ENCODE data around the gene SLC9A3.

The SLC9A3 gene

DNA sequence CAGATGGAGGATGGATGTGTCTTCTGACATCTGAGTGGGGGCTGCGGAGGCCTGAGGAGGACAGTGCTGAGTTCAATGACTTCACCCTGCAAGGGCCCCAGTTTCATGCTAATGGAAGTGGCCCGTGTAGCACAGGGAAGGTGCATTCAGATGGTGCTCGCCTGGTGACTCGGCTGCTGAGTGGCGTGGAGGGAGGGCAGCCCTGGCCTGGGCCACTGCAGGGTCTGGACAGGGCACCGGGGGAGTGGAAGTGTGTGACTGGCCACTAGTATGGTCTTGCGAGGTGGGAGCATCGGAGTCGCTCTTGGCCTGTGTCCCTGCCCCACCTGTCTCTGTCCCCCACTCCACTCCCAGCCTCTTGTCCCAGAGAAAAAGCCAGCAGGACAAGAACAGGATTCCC, 1.7 kb upstream of the SLC9A3 start:
- no peaks in the 10 kb centered on the region for H3K9me3 ChIP-seq (ENCODE audit: control insufficient read depth, low read length)
- no peak overlapping the region for H3K9ac ChIP-seq (ENCODE audit: low read length)
- H3K36me3 ChIP-seq (ENCODE audit: control insufficient read depth, insufficient read depth, low read length): no peaks in the 10 kb centered on the region
- peaks cover 10% of the 10 kb centered on the region for H3K4me1 ChIP-seq (ENCODE audit: control insufficient read depth, insufficient read depth, low read length)
- H3K4me3 ChIP-seq (ENCODE audit: low read length): no peak overlapping the region
- H3K27me3 ChIP-seq (ENCODE audit: control insufficient read depth, insufficient read depth, low read length): peaks cover 59% of the 10 kb centered on the region

DNA sequence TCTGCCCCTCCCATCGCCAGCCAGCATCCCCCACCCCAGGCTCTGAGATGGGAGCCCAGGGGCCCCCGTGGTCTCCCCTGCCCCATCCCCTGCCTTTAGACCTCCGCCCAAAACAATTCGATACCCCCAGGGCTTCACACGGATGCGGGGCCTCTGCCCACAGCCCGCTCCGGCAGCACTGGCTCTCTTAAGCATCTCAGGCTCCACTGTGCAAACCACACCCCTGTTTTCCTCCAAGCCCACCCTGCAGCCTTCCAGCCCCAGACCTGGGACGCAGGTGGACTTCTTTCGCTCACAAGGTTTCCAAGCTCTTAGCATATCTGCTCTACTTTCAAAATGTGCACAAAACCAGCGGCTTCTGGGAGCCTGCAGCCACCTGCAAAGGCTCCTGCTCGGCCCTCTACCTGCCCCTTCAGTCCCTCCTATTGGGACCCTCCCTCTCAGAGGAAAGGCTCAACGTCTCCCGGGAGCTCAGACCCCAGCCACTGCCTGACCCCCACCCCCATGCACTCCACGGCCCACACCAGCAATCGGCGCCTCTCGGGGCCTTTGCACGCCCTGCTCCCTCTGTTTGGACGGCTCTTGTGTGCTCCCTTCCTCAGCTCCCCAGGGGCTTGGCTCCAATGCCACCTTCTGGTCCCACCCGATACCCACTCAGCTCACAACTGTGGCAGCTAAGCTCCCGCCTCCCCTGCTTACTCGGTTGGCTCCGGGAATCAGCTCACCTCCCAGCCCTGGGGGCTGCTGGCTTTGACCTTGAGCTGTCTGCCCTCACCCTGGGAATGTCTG, 918 bp upstream of the SLC9A3 start:
- Histone ChIP-seq H3K4me1 (ENCODE audit: control insufficient read depth, insufficient read depth, low read length) (peaks cover 10% of the 10 kb centered on the region), H3K4me3 (ENCODE audit: low read length) (no peak overlapping the region), H3K36me3 (ENCODE audit: control insufficient read depth, insufficient read depth, low read length) (no peaks in the 10 kb centered on the region), H3K9ac (ENCODE audit: low read length) (no peak overlapping the region), H3K27me3 (ENCODE audit: control insufficient read depth, insufficient read depth, low read length) (peaks cover 58% of the 10 kb centered on the region), H3K9me3 (ENCODE audit: control insufficient read depth, low read length) (no peaks in the 10 kb centered on the region)

DNA sequence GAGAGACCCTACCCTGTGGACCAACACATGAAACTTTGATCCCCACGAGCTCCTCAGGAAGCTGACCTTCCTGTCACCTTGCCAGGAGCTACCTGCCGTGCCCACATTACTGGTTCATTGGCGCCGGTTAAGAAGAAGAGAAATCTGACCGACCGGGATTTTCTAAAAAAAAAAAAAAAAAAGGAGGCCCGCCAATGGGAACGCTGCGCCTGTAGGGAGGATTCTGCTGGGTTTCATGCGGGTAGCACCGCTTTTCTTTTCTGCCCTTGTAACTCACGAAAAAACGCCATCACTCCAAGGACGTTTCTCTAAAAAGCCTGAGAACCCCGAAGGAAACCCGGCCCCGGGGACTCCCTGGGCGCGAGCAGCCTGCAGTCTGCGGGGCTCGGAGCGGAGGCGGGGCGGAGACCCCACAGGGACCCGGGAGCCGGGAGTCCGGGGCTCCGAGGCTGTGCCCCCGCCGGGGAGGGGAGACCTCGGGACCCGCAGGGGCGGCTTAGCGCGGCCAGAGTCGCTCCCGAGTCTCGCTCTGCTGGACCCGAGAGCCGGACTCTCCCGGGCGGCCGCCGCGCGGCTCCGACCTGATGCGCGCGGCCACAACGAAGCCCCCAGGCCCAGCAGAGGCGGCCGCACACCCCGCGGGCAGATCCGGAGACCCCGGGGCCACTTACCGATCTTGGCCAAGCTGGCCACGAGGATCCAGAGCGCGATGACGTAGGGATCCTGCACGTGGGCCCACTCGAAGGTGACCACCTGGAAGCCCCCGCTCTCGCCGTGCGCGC, 617 bp downstream of the SLC9A3 start:
- peaks cover 56% of the 10 kb centered on the region for H3K27me3 ChIP-seq (ENCODE audit: control insufficient read depth, insufficient read depth, low read length)
- H3K4me3 ChIP-seq (ENCODE audit: low read length): no peak overlapping the region
- H3K9ac ChIP-seq (ENCODE audit: low read length): no peak overlapping the region
- no peaks in the 10 kb centered on the region for H3K36me3 ChIP-seq (ENCODE audit: control insufficient read depth, insufficient read depth, low read length)
- H3K9me3 ChIP-seq (ENCODE audit: control insufficient read depth, low read length): no peaks in the 10 kb centered on the region
- peaks cover 19% of the 10 kb centered on the region for H3K4me1 ChIP-seq (ENCODE audit: control insufficient read depth, insufficient read depth, low read length)

DNA sequence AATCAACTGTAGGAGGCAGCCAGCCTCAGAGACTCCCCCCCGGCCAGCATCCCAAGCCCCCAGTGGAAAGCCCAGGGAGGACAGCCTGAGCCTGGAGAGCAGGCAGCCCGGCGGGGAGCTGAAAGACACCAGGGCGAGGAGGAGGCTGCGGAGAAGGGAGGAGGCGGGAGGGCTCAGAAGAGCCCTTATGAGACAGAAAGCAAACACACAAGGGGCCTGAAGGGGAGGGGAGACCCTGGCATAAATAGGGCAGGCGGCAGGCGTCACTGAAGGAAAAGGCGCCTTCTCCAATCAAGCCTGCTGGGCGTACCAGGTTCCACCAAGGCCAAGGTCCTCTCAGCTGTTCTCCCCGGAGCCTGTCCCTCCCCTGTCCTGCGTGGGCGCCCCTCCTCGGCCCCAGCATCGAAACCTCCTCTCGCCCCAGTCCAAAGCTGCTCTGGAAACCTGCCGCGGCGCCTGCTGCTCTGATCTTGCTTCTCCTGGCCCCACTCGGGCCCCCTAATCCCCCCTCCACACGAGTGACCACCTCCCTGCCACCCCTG, 1.3 kb downstream of the SLC9A3 start:
- no peaks in the 10 kb centered on the region for H3K9me3 ChIP-seq (ENCODE audit: control insufficient read depth, low read length)
- peaks cover 56% of the 10 kb centered on the region for H3K27me3 ChIP-seq (ENCODE audit: control insufficient read depth, insufficient read depth, low read length)
- no peak overlapping the region for H3K9ac ChIP-seq (ENCODE audit: low read length)
- no peaks in the 10 kb centered on the region for H3K36me3 ChIP-seq (ENCODE audit: control insufficient read depth, insufficient read depth, low read length)
- no peak overlapping the region for H3K4me3 ChIP-seq (ENCODE audit: low read length)
- peaks cover 24% of the 10 kb centered on the region for H3K4me1 ChIP-seq (ENCODE audit: control insufficient read depth, insufficient read depth, low read length)

DNA sequence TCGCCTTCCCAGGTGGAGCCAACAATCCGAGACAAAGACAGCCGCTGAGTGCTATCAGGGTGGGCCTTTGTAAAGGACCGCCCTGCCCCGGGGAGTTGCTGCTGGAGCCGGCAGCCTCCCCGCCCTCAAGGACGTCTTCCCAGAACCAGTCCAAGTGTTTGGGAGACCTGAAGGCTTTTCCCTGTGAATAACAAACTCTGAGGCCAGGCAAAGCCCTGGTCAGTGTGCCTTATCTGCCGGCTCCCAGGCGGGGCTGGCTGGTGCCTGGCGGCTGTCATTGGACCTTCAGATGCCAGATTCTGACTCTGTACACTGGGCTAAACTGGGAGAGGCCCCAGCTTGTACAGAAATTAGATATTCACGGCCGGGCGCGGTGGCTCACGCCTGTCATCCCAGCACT, 2.1 kb downstream of the SLC9A3 start:
- Histone ChIP-seq H3K4me3 (ENCODE audit: low read length) (no peak overlapping the region), H3K4me1 (ENCODE audit: control insufficient read depth, insufficient read depth, low read length) (peaks cover 24% of the 10 kb centered on the region), H3K27me3 (ENCODE audit: control insufficient read depth, insufficient read depth, low read length) (peaks cover 50% of the 10 kb centered on the region)

DNA sequence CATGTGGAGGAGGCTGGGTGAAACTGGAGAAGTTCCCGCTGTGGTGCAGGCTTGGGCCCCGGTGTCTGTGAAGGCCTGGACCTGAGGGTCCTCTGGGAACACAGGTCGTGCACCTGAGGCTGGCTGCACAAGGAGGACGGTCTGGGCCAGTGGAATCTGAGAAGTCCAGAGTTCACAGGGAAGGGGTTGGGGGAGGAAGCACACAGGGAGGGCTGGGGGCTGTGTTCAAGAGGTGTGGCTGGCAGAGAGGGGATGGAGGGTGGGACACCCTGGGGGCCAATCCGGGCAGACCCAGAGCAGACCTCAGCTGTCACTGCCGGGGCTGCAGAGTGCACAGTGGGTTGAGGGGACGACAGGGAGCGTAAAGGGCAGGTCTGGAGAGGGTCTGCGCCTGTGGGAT, 2.6 kb downstream of the SLC9A3 start:
- peaks cover 48% of the 10 kb centered on the region for H3K27me3 ChIP-seq (ENCODE audit: control insufficient read depth, insufficient read depth, low read length)

More for the DNA sequence above, 2.1 kb downstream of the SLC9A3 start:
- H3K9ac ChIP-seq (ENCODE audit: low read length): no peak overlapping the region
- no peaks in the 10 kb centered on the region for H3K36me3 ChIP-seq (ENCODE audit: control insufficient read depth, insufficient read depth, low read length)
- H3K9me3 ChIP-seq (ENCODE audit: control insufficient read depth, low read length): no peaks in the 10 kb centered on the region

DNA sequence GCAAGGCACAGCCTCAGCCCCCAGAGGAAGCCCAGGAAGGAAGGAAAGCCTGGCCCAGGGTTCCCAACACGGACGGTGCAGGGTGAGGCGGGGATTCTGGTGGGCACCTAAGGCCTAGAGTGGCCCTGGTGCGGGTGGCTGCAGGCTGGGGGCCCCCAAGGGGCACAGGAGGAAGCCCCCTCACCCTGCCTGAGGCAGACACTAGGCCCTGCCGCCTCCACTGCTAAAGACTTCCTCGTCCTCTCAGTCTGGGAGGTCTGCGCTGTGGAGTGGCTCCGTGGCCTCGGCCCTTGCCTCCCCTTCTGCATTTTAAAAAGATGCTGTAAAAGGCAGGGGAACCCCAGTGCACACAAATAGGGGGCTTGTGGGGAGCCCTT, 3.4 kb downstream of the SLC9A3 start:
- peaks cover 24% of the 10 kb centered on the region for H3K4me1 ChIP-seq (ENCODE audit: control insufficient read depth, insufficient read depth, low read length)
- H3K27me3 ChIP-seq (ENCODE audit: control insufficient read depth, insufficient read depth, low read length): peaks cover 44% of the 10 kb centered on the region
- no peak overlapping the region for H3K4me3 ChIP-seq (ENCODE audit: low read length)
- H3K9me3 ChIP-seq (ENCODE audit: control insufficient read depth, low read length): no peaks in the 10 kb centered on the region
- no peaks in the 10 kb centered on the region for H3K36me3 ChIP-seq (ENCODE audit: control insufficient read depth, insufficient read depth, low read length)
- no peak overlapping the region for H3K9ac ChIP-seq (ENCODE audit: low read length)

More for the DNA sequence above, 2.6 kb downstream of the SLC9A3 start:
- H3K9me3 ChIP-seq (ENCODE audit: control insufficient read depth, low read length): no peaks in the 10 kb centered on the region
- no peaks in the 10 kb centered on the region for H3K36me3 ChIP-seq (ENCODE audit: control insufficient read depth, insufficient read depth, low read length)
- no peak overlapping the region for H3K9ac ChIP-seq (ENCODE audit: low read length)
- peaks cover 24% of the 10 kb centered on the region for H3K4me1 ChIP-seq (ENCODE audit: control insufficient read depth, insufficient read depth, low read length)
- H3K4me3 ChIP-seq (ENCODE audit: low read length): no peak overlapping the region

DNA sequence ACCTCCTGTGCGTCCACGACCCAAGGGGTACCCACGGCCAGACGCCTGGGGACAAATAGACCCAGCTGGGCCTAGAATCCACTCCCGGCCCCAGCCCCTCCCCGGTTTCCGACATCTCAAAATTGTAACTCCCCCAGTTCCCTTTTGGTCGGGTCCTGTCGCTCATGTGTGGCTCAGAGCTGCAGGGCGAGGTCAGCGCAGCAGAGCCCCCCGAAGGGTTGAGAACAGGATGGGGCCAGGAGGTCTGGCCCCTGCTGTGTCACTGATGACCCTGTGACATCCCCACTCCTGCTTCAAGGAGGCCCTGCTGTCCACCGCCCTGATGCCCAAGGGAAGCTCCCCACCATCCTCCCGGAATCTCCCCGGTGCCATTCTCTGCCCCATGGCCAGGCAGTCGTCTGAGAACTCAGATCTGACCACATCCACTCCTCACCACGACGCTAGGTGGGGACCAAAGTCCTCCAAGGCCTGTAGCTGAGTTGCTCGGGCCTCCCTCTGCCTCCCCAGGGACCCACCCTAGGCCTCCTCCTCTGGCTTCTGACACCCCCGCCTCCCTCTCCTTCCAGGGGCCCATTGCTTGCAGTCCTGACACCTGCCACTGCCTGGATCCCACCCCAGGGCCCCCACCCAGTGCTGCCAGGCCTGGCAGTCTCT, 3.9 kb downstream of the SLC9A3 start:
- H3K9me3 ChIP-seq (ENCODE audit: control insufficient read depth, low read length): no peaks in the 10 kb centered on the region
- H3K4me3 ChIP-seq (ENCODE audit: low read length): no peak overlapping the region
- peaks cover 39% of the 10 kb centered on the region for H3K27me3 ChIP-seq (ENCODE audit: control insufficient read depth, insufficient read depth, low read length)
- no peak overlapping the region for H3K9ac ChIP-seq (ENCODE audit: low read length)
- H3K36me3 ChIP-seq (ENCODE audit: control insufficient read depth, insufficient read depth, low read length): no peaks in the 10 kb centered on the region
- H3K4me1 ChIP-seq (ENCODE audit: control insufficient read depth, insufficient read depth, low read length): peaks cover 24% of the 10 kb centered on the region

DNA sequence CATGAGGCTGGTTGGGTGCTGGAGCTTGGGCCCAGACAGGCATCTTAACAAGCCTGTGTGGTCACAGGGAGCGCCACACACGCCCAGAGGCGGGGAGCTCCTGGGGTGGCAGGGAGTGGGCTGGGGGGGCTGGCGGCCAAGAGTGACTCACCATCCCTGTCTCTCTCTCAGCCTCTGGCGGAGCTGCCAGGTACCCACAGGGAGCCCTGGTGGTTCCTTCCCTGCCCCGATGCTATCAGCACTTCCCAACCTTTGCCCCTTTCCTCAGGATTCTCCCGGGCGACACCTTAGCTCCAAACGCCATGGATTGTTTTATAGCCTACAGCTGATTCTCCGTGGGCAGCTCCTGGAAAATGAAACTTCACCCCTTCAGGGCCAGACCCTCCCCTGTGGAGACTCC, 5.5 kb downstream of the SLC9A3 start:
- Histone ChIP-seq H3K9ac (ENCODE audit: low read length) (no peak overlapping the region), H3K27me3 (ENCODE audit: control insufficient read depth, insufficient read depth, low read length) (peaks cover 41% of the 10 kb centered on the region)

DNA sequence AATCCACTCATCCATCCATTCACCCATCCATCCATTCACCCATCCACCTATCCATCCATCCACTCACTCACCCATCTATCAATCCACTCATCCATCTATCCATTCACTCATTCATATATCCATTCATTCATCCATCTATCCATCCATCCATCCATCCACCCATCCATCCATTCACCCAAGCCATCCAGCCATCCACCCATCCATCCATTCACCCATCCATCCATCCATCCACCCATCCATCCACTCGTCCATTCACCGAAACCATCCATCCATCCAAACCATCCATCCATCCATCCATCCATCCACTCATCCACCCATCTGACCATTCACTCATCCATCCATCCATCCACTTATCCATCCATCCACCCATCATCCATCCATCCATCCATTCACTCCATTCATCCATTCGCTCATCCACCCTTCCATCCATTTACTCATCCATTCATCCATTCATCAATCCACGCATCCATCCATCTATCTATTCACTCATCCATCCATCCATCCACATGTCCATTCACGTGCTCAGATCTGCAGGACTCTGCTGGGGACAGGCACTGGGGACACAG, 6.6 kb downstream of the SLC9A3 start:
- Histone ChIP-seq H3K4me3 (ENCODE audit: low read length) (no peak overlapping the region), H3K4me1 (ENCODE audit: control insufficient read depth, insufficient read depth, low read length) (peaks cover 26% of the 10 kb centered on the region), H3K36me3 (ENCODE audit: control insufficient read depth, insufficient read depth, low read length) (no peaks in the 10 kb centered on the region), H3K27me3 (ENCODE audit: control insufficient read depth, insufficient read depth, low read length) (peaks cover 36% of the 10 kb centered on the region), H3K9me3 (ENCODE audit: control insufficient read depth, low read length) (no peaks in the 10 kb centered on the region), H3K9ac (ENCODE audit: low read length) (no peak overlapping the region)

More for the DNA sequence above, 5.5 kb downstream of the SLC9A3 start:
- peaks cover 32% of the 10 kb centered on the region for H3K4me1 ChIP-seq (ENCODE audit: control insufficient read depth, insufficient read depth, low read length)
- no peaks in the 10 kb centered on the region for H3K36me3 ChIP-seq (ENCODE audit: control insufficient read depth, insufficient read depth, low read length)
- no peaks in the 10 kb centered on the region for H3K9me3 ChIP-seq (ENCODE audit: control insufficient read depth, low read length)
- H3K4me3 ChIP-seq (ENCODE audit: low read length): no peak overlapping the region

DNA sequence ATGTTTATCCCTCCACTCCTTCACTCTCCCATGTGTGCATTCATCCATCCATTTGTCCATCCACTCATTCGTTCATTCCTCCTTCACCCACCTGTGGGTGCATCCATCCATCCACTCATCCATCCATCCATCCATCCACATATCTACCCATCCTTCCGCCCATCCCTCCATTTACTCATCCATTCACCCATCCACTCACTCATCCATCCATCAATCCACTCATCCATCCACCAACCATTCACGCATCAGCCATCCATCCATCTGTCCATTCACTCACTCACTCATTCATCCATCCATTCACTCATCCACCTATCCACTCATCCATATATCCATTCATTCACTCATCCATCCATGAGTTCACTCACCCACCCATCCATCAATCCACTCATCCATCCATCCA, 7.3 kb downstream of the SLC9A3 start:
- no peak overlapping the region for H3K4me3 ChIP-seq (ENCODE audit: low read length)
- no peak overlapping the region for H3K9ac ChIP-seq (ENCODE audit: low read length)
- H3K27me3 ChIP-seq (ENCODE audit: control insufficient read depth, insufficient read depth, low read length): peaks cover 34% of the 10 kb centered on the region
- peaks cover 21% of the 10 kb centered on the region for H3K4me1 ChIP-seq (ENCODE audit: control insufficient read depth, insufficient read depth, low read length)
- H3K36me3 ChIP-seq (ENCODE audit: control insufficient read depth, insufficient read depth, low read length): no peaks in the 10 kb centered on the region
- H3K9me3 ChIP-seq (ENCODE audit: control insufficient read depth, low read length): no peaks in the 10 kb centered on the region
